DMS153 treated with DMSO at 0.1 percent for 48 hours (cell line): ENCODE results near the gene FMO4.
"Not testable (repeated sequence)": the region's sequence is repeated elsewhere in the genome, so short reads cannot be mapped to it uniquely, and the experiment has no call there.

Source experiments
- DNase-seq: peaks from one replicate; lab custom pipeline; 2025; ENCODE audit not compliant: unreplicated experiment; lab: John Stamatoyannopoulos, UW

FMO4 gene

DNA sequence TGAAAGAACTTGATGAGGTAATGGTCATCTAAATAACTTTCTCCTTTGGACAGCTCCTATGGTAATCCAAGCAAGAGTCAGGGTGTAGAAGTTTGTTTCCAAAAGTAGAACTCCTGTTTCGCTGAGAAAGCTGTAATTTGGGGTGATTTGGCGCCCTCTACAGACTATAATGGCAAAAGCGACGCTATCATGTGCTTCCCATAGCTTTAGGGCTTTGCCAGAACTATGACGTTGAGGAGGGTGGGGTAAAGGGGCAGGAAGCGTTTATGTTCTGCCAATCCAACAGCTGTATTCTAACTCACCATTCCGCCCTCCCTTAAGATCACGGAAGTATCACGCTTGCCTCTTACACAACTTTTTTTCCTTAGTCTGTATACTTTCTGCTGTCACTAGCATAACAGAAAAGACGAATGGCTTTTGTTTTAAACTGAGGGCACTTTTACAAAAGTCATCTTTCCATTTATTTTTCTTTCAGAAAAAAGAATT lies at the start of gene FMO4:
Gene FMO4 (plus strand): TSS at position 349 of the 486 bp plus-strand sequence. CDS start 5,643 bp downstream, outside the sequence.
- peak; percentile 96 for DNase-seq

GRCh38 chr1:171265686-171266085 lies 48.3 kb upstream of the FMO4 start:
- no peak for DNase-seq

- DNase-seq: no peak
These were observed 47.1 kb upstream of the FMO4 start for GRCh38 chr1:171266930-171267329.

GRCh38 chr1:171267391-171267790 lies 46.6 kb upstream of the FMO4 start:
- no peak for DNase-seq

GRCh38 chr1:171270806-171271205 lies 43.2 kb upstream of the FMO4 start:
- DNase-seq: no peak

- DNase-seq: no peak
These were observed 36.4 kb upstream of the FMO4 start for GRCh38 chr1:171277534-171277933.

DNA sequence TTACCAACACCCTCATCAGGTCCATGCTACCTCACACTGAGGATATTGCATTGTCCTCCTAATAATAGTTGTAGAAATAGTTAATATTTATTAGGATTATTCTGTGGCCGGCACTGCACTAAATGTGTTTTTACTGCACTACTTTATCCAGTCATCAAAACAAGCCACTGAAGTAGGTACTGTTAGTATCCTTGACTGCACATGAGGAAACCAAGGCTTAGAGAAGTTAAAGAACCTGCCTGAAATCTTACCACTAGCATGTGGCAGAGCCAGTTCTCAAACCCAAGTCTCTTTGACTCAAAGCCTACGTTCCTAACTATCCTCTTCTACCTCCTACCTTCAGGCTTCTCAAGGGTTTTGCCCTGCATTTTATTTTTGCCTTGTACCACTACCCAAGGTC lies 34.7 kb upstream of the FMO4 start:
- DNase-seq: no peak

DNA sequence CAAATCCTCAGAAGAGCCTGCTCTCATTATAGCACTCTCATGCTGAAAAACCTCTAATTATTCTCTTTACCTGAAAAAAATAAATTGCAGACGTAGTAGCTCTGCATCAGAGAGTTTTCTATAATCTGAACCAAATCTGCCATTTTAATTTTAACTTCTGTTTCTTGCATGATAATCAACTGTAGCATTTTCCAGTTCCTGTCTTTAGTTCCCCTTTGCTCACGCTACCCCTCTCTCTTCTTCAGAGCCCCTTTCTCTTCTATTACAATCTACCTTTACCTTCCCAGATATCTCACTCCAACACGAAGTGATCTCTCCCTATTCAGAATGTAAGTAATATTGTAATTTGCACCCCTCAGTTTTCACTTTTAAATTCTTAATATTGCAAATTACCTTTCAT lies 34.3 kb upstream of the FMO4 start:
- DNase-seq: no peak

GRCh38 chr1:171280599-171280998 lies 33.4 kb upstream of the FMO4 start:
- no peak for DNase-seq

DNA sequence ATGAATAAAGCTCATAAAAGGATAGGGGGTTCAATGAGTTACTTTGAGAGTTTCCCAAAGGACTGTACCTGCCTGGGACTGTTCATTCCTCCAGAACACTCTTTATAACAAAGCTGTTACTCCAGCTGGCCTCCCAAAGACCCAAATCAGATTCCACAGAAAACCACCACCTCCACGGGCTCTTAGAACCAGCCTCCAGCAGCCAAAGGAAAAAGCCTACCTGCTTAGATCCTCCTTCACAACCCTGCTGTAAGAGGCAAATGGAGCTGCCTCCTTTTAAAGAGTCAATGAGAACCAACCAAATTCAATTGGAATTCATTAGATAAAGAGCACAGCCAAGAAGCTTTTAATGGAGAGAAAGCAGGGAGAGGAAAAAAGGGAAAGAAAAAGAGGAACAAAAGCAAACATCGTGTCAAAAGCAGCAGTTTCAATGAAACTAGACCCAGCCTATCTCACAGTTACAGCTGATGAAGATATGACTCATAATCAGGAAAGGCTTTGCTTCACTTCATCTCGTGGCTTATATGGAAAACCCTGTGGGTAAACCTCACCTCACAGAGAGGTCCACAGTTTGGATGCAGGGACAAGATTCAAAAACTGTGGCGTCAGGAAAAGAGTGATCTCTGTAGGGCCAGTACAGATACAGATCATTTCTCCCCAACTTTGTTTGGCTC lies 27.8 kb upstream of the FMO4 start:
- no peak for DNase-seq

- no peak for DNase-seq
These were observed 23.4 kb upstream of the FMO4 start for GRCh38 chr1:171290621-171291020.

DNA sequence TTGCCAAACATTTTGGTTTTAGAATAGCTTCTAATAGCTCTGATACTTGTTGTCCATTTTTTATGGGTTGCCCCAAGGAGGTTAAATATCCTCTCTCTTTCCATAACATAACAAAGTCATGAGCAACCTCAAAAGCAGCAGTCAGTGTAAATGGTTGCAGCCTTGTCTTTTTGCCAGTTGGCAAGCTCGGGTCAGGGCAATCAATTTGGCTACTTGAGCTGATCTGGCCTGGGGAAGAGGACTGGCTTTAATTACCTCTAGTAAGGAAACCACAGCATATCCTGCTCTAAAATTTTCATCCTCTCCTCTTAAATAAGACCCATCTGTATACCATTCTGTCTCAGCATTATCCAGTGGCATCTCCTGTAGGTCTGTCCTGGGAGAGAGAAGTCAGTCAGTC lies 21.2 kb upstream of the FMO4 start:
- DNase-seq: no peak

DNA sequence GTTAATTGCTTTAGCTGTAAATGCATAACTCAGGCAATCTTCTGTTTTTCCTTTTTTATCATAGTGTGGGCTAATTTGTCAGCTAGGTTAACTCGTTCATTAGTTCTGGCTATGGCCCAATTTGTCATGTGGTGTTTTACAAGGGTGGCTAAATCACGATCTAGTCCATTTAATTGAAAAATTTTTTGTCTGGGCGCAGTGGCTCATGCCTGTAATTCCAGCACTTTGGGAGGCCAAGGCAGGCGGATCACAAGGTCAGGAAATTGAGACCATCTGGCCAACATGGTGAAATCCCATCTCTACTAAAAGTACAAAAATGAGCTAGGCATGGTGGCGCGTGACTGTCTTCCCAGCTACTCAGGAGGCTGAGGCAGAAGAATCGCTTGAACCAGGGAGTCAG lies 18.6 kb upstream of the FMO4 start:
- not testable (repeated sequence) for DNase-seq

DNA sequence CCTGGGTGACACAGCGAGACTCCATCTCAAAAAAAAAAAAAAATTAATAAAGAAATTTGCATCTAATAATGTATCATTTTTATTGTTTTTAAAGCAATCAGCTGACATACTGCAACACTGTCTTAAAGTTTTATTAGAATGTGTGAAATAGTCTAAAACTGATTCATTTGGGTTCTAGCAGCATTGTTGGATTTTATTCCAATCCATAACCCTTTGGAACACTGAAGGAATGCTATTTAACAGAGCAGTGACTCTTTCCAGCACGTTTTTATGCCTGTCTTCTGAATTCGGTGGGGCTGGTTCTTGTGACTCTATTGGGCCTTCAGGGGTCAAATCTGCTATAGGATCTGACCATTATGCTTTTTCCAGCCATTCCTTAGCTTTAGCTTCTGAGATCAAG lies 18.2 kb upstream of the FMO4 start:
- no peak for DNase-seq

- DNase-seq: no peak
These were observed 17.1 kb upstream of the FMO4 start for GRCh38 chr1:171296897-171297296.

DNA sequence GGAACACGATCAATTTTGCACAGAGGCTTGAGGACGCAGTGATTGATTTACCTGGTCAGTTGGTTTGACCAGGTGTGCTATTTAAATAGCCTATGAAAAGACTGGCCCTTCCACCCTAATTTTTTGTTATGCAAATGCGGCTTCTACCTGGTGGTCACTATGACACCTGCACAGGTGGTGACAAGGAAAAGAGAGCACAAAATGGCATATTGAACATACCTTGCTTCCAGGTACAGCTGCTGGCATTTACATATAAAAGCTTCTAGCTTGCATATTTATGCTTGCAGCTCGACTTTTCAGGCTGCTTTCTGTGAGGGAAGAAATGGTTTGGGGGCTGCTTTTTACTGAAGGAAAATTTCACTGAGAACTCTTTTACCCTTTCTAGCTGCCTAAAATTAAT lies 15.3 kb upstream of the FMO4 start:
- DNase-seq: no peak

DNA sequence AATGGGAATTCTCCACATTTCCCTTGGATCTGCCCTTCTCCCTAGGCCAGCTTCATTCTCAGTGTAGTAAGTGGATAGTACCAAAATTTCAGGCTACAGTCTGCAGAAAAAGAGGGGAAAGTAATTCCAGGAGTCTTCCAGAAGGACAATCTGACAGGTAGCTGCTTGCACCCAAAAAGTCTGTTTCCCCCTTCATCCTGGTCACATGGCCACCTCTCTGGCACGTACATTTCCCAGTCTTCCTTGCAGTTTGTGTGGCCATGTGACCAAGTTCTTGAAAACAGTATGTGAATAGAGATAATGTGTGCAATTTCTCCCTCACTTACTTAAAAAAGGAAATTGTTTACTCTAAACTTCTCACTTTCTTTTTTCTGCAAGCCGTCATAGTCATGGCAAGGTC lies 14.6 kb upstream of the FMO4 start:
- no peak for DNase-seq

DNA sequence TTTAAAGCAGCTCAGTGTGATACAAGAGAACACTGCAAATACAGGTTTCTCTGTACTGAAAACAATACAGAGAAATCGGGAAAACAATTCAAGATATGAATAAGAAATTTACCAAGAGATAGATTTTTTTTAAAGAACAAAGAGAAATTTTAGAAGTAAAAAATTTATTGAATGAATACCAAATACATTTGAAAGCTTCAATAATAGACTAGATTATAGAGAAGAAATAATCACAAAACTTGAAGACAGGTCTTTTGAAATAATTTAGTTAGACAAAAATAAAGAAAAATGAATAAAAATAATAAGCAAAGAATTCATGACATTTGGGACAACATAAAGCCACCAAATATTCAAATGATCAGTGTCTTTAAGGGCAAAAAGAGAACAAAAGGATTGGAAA lies 13.6 kb upstream of the FMO4 start:
- DNase-seq: no peak

DNA sequence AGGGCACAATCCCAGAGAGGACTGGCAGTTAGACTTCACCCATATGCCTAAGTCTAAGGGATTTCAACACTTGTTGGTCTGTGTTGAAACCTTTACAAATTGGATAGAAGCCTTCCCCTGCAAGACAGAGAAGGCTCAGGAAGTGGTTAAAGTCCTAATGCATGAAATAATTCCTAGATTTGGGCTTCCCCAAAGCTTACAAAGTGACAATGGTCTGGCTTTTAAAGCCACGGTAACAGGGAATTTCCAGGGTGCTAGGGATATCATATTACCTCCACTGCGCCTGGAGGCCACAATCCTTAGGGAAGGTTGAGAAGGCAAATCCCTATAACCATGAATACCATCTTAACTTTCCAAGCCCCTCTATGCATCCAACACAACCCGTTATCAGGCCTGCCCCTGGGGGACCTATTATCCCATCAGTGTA lies 3.3 kb upstream of the FMO4 start:
- no peak for DNase-seq

GRCh38 chr1:171311771-171312558 lies 2.0 kb upstream of the FMO4 start:
- no peak for DNase-seq

DNA sequence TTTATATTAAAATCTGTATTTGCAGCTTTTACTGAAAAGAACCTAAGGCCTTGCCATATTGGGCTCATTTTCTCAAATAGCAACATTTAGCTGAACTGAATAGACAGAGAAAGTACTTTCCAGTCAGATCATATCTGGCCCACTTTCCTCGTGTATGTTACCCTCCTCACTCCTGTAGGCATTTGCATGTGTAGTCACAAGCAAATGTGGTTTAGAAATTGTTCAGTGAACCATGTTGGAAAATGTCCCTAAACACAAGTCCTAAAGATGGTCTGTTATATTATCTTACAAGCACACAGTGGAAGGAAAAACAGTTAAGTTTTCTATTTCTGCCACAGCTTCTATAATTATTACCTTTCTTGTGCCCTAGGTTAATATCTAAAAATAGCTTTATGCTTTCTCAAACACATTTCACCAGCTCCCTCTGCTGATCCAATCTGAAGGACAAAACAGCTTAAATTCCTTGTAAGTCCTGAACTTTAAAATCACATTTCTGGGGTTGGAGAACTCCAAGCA lies 606 bp upstream of the FMO4 start:
- no peak for DNase-seq

DNA sequence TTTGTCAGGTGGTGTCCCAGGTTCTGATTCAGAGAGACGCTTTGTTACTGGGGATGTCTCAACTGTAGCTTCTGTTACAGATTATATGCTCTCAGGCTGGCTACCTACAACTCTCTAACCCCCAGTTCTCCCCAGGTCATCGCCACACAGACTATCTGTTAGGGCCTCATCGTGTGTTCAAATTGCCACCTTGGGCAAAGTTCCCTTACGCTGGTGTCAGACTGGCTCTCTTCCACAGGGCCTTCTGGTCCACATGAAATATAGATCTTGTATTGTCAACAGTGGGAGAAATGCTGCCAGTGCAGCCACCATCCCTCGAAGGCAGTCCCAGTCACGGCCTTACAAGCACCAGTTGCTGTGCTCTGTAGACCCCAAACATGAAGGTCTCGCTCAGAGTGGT lies 15.3 kb downstream of the FMO4 start:
- DNase-seq: no peak
